GM12892 (cell line): ENCODE results near the gene PHACTR4.

ENCODE experiments used
- POLR2A ChIP-seq: IDR thresholded peaks from 2 replicates; pipeline ENCODE4 v1.6.1; 2011; ENCODE audit warnings: low read depth, low read length, control low read depth
- POLR2AphosphoS5 ChIP-seq: IDR thresholded peaks from 2 replicates; pipeline ENCODE4 v1.6.1; 2011; ENCODE audit warnings: low read depth, low read length, control low read depth
- TAF1 ChIP-seq: IDR thresholded peaks from 2 replicates; pipeline ENCODE4 v1.6.1; 2011; ENCODE audit warnings: low read depth, mild to moderate bottlenecking, control low read depth, low read length, borderline replicate concordance

DNA sequence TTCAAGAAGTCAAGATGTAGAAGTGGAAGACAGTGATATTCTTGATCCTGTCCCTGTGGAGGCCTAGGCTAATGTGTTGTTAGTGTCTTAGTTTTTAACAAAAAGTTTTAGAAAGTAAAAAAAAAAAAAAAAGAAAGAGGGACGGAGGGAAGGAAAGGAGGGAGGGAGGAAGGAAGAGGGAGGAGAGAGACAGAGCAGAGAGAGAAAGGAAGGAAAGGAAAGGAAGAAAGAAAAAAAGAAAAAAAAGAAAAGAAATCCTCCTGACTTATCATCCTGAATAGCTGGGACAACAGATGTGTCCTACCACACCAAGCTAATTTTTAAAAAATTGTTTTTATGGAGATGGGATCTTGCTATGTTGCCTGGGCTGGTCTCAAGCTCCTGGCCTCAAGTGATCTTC is 24.6 kb downstream of the PHACTR4 start:
- TF ChIP-seq POLR2AphosphoS5 (no peak), POLR2A (no peak), TAF1 (no peak)
